ENCODE measurements around the gene XRRA1.

DNA sequence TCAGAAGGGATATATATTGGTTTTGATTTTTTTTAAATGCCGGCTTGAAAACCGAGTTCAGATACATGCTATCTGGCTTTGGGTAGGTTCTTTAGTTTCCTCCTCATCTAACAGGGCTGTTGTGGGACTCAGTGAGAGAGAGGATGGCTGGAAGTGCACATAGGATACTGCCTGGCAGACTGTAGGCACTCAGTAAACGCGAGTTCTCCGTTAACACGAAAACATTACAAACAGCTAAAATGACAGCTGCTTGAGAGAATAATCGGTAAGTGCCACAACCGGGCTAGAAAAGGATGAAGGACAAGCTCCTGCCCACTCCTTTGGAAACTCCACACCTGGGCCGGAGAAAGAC, 369 bp downstream of the XRRA1 start:
- TF ChIP-seq SIN3A (IDR thresholded peaks at IDR 0.05; ENCODE audit: borderline replicate concordance, insufficient read depth, low read depth, low read length) (no peak), POLR2AphosphoS5 (IDR thresholded peaks at IDR 0.05; ENCODE audit: low read depth, low read length) (no peak)
- TF ChIP-seq, protein P1, sequence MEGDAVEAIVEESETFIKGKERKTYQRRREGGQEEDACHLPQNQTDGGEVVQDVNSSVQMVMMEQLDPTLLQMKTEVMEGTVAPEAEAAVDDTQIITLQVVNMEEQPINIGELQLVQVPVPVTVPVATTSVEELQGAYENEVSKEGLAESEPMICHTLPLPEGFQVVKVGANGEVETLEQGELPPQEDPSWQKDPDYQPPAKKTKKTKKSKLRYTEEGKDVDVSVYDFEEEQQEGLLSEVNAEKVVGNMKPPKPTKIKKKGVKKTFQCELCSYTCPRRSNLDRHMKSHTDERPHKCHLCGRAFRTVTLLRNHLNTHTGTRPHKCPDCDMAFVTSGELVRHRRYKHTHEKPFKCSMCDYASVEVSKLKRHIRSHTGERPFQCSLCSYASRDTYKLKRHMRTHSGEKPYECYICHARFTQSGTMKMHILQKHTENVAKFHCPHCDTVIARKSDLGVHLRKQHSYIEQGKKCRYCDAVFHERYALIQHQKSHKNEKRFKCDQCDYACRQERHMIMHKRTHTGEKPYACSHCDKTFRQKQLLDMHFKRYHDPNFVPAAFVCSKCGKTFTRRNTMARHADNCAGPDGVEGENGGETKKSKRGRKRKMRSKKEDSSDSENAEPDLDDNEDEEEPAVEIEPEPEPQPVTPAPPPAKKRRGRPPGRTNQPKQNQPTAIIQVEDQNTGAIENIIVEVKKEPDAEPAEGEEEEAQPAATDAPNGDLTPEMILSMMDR (IDR thresholded peaks at IDR 0.05), result no peak
